Fibroblast of skin of abdomen (primary cell): ENCODE measurements around the gene PIP5KL1. TPM values are rescaled to one million over a fixed set of nuclear protein-coding genes. Genes with fewer than 3 reads are reported as not detected.
A peak's percentile ranks its signal among the peaks of the same experiment; 100 is the strongest.

Source experiments
- DNase-seq: peaks from one replicate; pipeline ENCODE4 v3.0.0-alpha.2; 2013
- polyA plus RNA-seq, 2 experiments: library from polyadenylated mRNA; unstranded; fragments of 120-200 nt; gene quantifications; one replicate each; pipeline ENCODE4 v1.2.1, GENCODE V29; 2013; ENCODE audit not compliant: insufficient read length in 2 of 2

PIP5KL1 gene
- polyA plus RNA-seq (2013, experiment 1 of 2; ENCODE audit: insufficient read length): 4.7 TPM
- 4.8 TPM for polyA plus RNA-seq (2013, experiment 2 of 2; ENCODE audit: insufficient read length)

DNA sequence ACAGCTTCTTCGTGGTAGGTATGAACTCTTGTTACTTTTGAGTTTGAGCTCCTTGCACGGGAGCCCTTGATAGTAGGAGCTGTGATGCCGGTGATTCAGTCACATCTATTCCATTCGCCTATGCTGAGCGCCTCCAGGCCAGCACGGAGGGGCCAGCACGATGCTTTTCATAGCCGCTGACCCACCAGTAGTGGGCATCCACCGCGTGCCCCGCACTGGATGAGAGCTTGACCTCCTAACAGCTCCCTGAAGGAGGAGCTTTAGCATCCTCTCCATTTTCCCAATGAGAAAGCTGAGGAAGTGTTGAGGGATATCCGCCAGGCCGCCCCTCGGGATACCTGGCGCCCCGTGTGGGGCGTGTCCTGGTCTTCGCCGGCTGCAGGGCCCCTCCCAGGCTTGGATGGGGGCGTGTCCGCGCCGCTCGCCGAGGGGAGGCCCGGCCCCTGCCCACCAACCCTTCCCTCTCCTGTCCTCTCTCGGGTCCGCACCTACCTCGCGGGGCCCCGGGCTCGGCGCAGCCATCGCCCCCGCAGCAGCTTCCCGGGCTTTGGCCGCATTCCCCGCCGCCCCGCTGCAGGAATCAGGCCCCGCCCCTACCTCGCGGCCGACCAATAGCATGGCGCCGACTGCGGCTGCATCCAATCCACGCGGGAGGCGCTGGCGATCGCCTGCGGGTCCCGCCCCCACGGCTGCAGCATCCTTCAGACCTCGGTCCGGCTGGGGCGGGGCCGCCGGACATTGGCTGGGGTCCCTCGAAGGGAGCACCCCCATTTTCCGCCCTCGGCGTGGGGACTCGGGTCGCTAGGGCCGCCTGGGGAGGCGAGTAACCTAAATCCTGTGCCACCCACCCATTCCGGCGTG, at the start of gene PIP5KL1:
PIP5KL1 (minus strand) TSS at position 547 of the 861 bp plus-strand sequence; CDS start at position 522, 25 bp downstream.
- peak; percentile 75 for DNase-seq

GRCh38 chr9:127980060-127980705, 49.6 kb upstream of the PIP5KL1 start:
- no peak for DNase-seq

- no peak for DNase-seq
These were observed 48.9 kb upstream of the PIP5KL1 start for GRCh38 chr9:127979333-127980059.

DNA sequence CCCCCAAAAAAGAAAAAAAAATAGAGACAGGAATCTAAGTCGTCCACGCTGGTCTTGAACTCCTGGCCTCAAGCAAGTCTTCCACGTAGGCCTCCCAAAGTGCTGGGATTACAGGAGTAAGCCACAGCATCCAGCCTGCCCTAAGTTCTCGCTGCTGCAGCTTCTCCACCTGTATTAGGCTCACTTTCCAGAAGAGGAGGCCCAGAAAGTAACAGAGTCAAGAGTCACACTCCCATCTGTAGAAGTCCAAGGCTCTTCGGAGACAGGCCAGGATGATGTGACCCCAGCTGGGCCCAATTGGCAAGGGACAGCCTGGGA, 48.4 kb upstream of the PIP5KL1 start:
- no peak for DNase-seq

DNA sequence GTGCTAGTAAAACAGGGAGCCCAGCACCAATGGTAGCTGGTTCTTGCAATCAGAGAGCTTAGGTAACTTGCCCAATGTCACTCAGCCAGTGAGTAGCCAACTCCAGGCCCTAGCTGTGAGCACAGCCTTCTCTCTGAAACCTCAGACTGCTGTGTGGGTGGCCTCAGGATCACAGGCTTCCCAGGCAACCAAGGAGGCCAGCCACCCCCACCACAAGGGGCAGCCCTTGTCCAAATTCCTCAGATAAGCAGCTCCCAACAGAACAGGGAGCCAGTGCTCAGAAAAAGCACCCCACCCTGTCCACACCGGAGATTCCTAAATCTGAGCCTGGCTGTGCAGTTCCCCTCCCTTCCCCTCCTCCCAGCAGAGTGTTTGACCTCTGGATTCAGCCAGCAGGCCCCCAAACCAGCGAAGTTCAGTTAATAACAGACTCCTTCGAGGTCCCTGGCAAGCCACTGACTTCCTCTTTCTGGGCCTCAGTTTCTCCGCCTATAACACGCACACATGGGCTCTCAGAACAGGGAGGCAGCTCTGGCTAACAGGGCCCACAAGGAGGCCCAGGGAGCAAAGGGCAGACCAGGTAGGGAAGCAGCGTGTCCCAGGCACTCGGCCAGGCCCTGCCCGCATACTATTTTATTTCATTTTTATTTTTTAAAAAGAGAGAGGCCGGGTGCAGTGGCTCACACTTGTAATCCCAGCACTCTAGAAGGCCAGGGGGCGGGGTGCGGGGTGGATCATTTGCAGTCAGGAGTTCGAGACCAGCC, 47.5 kb upstream of the PIP5KL1 start:
- DNase-seq: peak; percentile 73

DNA sequence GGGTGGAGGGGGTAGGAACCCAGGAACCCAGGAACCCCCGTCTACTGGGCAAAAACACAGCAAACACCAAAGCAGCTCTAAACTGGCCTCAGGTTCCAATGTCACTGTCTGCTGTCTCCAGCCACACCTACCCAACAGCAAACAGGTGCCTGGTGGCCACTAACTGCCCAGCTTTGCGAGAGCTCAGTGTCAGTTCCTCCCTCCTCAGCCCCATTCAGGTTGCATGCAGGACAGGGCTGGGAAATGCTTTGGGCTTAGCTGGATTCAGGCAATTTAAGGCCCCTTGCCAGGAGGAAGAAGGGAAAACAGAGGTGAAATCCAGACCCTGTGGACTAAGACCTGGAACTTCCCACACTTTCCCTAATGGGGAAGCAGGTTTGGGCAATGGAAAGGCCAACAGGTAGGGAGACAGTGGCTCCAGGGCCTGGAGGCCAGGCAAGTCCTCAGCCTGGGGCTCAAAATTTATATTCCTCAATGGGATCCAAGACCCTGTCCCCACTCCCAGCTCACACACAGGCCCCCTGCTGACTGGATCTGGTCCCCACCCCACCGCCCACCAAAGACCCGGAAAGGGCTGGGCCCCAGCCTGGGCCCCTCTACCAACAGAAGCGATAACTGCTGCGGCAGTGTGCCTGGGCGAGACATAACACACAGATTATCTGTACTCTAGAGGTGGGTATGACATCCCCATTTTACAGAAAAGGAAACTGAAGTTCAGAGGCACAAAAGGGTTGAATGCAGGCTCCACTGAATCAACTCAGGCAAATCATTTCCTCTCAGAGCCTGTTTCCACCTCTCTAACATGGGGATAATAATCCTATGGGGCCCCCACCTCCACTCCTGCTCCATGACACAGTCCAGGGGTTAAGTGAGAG, 46.7 kb upstream of the PIP5KL1 start:
- no peak for DNase-seq

DNA sequence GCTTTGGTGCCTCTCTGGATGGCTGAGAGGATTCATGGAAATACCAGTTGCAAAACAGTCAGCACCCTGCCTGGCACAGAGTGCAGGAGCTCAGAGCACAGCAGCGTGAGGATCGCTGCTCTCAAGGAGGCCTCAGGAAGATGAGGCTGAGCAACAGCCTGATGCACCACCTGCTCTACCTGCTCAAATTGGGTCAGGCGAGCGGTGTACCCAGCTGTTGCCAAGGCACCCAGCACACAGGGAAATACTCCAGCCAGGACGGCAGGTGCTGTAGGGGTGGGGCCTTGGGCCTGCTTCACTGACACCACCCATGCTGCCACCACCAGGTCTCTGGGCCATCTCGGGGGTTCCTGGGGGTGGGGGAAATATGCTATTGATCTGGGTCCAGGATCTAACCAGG, 45.9 kb upstream of the PIP5KL1 start:
- no peak for DNase-seq

GRCh38 chr9:127975376-127976315, 45.1 kb upstream of the PIP5KL1 start:
- no peak for DNase-seq

DNA sequence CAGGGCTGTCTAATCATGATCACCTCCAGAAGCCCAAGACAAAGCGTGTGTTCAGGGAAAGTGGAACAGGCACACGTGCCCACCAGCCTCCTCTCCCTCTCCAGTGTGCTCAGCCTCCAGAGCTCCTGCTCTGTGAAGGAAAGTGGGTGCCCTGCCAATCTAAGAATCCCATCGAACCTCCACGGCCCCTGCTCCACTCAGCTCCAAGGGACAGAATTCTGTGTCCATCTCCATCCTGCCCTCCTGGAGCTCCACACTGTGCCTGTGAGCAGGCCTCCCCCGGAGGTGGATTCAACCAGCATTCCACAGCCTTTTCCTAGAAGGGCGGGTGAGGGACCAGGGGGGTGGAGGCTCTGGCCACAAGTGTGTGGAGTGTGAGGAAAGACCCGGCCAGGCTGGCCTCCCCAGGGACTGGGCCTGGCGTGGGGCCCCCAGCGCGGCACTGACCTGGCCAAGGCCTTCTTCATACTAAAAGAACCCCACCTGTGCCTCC, 44.2 kb upstream of the PIP5KL1 start:
- DNase-seq: peak; percentile 43

DNA sequence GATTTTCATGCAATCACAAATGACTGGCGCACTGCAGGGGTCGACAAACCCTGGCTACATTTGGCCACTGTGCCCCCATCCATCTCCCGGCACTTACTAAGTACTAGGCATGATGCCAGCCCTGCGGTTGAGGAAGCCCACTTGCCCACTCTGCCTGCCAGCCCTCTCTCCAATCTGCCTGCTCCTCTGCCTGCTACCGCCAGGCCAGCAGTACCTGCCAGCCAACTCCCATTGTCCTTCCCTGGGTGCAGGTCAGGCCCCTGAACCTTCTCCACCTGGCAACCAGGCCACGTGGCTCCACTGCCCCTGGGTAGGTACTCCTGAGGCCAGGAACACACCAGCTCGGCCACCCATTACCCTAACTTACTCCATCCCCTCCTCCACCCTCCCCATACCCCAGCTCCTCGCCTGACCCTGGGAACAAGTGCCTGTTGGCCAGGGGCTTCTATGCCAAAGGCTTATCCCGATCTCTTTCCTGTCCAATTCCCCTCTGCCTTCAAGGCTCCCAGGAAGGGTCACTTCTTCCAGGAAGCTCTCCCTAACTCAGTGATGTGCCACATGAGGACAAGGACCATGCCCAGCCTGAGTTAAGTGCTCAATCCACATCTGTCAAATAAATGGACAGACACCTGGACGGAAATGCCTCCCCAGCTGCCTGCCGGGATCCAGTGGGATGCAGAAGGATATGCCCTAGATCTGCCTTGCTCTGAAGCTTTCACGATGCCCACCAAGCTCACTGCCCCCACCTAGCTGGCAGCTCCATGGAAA, 43.6 kb upstream of the PIP5KL1 start:
- no peak for DNase-seq

- DNase-seq: no peak
These were observed 42.8 kb upstream of the PIP5KL1 start for GRCh38 chr9:127973169-127974000.

- DNase-seq: no peak
These were observed 41.8 kb upstream of the PIP5KL1 start for GRCh38 chr9:127972236-127972871.

DNA sequence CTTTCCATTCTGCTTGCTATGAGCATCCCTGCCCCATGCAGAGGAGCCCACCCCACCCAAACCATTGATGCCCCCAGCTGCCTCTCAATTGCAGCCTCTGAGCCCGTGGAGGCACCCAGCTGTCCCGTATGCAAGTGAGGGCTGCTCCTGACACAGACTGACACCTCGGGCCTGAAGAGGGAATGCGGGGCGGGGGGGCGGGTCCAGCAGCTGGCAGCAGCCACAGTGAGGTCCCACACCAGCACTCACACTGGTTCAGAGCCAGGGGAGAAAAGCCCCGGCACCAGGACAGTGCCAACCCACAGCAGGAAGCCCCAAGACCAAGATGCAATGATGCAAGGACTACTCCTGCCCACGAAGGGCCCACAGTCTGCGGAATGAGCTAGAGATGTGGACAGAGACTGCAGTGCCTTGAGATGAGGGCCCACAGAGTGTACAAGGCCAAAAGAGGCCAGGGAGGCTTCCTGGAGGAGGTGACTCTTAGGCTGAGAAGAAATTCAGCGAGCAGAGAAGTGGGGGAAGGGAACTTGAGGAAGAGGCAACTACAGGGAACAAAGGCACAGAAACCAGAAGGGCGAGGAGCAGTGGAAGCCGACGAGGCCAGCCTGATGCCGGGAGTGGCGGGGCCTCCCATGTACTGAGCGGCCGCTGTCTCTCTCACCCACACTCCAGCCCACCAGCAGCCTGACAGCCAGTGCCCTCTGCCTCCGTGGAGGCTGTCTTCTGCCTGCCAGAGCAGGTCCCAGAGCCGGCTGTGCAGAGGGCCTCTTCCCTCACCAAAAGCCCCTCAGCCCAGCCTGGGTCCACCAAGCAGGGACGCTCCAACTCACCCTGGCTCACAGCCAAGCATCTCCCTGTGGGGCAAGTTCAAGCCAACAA, 41.0 kb upstream of the PIP5KL1 start:
- no peak for DNase-seq

DNA sequence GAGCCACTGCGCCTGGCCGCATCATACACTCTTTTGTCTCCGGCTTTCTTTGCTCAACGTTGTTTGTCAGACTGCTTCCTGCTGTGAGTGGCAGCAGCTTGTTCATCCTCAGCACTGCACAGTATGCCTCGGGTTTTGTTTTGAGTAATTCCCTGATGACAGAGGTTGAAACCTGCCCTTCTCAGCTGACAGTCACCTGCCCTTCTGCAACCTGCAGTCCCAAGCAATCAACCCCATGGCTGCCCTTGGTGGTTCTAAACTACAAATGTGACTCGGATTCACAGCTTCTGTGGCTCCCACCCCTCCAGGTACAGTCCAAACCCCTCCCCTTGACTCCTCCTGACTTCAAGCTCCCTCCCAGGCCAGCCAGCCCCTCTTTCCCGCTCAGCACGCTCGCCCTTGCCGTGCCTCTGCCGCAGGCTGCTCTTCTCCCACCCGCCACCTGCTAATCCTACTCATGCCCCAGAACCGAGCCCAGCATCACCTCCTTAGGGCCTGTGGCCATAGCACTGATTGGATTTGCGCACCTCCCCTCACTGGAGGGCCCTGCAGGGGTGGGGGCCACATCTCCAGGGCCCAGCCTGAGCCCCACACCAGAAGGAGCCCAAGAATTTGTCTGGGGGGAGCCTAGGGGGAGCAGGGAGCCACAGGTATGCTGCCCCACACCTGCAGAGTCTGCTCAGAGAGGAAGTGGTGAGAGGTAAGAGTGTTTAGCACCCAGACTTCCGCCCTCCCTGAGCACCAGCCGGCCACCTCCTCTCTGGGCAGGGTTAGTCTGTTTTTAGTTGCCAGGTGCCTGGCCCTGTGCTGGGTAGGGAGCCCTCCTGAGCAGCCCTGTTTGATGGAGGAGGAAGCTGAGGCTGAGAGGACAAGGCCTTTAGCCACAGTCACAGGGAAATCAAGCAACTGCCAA, 40.1 kb upstream of the PIP5KL1 start:
- no peak for DNase-seq

DNA sequence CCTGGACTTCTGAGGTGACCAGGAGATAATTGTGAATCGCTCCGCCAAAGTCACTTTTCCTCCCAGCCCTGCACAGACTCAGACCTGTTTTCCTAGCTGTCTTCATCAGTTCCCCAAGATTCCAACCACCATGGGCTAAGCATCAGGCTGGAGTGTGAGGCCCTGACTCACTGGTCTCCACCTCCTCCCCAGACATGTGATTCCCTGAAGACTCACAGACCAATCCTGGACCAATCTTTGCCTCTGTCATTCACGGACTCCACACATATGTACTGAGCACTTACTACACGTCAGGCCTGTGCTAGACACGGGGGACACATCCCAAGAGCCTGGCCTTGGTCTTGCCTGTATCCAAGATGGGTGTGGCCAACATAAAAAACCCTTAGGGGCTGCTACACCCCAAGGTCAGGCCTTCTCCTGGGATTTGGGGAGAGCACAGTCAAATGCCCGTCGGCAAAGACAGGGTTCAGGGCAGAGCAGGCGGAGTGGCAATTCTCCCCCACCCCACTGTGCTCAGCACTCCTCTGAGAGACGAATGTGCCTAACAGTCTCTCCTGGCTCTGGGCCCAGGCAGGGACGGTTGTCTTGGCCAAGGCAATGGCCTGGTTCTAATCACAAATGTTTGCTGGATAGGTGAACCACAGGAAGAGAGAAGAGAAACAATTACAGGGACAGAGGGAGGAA, 38.3 kb upstream of the PIP5KL1 start:
- peak; percentile 94 for DNase-seq
